AG20443 (cell line): ENCODE data around the gene CREG2.

Experiments used
- DNase-seq: peaks from one replicate; pipeline ENCODE4 v3.0.0; 2012; ENCODE audit warnings: low spot score, mixed read lengths

CREG2 gene

DNA sequence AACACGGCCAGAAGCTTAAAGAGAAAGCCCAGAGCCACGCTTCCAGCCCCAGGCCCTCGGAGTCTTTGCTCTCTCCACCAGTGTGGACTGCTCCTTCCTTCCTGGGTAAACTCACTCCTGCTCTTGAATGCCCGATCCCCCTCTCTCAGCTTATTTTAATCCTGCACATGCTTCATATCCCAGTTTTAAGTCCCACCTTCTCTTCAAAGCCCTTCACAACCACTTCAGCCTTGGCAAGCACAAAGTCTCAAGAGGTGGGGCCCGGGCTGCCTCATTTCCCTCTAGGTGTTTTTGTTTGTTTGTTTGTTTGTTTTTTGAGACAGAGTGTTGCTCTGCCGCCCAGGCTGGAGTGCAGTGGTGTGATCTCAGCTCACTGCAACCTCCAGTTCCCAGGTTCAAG, 21.6 kb upstream of the CREG2 start:
- DNase-seq, result no peak

DNA sequence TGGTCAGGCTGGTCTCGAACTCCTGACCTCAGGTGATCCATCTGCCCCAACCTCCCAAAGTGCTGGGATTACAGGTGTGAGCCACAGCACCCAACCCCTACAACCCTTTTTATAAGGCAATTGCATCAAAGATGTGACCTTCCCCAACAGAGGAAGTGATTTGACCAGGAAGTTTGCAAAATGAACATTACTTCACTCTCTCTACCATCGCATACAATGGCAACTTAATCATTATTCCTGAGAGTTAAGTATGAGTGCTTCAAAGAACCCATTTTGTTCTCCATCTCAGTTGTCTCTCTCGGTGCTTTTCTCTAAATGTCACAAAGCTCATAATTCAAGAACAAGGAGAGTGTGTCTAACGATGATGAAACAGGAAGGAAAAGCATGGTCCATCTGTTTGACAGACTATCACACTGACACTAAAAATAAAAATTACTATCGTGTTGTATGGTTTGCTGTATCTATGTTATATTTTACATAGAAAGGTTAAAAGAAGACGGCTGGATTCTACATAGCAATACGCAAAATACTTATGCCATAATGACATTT, 18.1 kb upstream of the CREG2 start:
- no peak for DNase-seq

DNA sequence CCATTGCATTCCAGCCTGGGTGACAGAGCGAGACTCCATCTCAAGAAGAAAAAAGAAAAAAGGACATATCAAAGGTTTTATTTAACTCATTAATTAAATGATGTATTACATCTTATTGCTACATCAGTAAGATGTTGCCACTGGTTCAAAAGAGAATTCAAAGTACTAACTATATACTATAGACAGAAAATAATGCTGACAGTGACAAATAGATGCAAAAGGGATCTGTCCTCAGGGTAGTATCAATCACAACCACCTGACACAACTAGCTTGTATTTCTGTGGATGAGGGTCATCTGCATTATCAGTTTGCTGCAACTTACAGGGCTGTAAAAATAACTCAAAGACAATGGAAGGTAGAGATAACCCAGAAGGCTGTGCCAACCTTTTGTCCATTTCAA, 16.4 kb upstream of the CREG2 start:
- DNase-seq, result no peak

DNA sequence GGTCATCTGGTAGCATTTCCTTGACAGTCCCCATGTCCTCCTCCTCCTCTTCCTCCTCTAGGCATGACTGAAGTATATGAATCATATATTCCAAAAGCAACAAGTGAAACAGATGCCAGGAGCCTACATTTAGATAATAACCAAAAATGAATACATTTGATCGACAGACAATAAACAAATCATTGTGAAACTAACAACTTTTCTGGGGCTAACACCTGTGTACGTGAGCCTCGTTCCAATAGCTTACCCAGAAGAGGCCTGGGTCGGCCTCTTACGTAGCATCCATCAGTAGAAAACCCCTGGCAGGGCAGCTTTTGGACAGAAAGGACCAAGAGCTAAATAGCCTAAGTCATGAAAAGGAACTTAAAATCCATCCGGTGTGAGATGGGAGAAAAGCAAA, 15.3 kb upstream of the CREG2 start:
- no peak for DNase-seq

DNA sequence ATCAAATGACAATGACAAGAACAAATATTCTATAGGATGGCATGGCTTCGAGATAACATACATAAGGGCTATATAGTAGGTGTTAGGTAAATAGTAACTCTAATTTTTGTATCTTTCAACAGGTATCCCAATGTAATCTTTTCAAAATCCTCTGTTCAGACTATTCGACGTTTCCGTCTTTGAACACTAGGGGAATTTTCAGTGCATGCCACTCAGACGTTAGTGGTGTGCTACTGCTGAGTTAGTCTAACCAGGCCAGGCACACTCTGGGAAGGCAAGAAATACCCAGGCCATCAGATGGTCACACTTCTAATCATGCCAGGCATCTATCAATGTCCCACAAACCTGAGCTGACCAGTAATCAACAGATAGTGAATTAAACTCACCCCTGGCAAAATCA, 14.6 kb upstream of the CREG2 start:
- DNase-seq, result no peak

DNA sequence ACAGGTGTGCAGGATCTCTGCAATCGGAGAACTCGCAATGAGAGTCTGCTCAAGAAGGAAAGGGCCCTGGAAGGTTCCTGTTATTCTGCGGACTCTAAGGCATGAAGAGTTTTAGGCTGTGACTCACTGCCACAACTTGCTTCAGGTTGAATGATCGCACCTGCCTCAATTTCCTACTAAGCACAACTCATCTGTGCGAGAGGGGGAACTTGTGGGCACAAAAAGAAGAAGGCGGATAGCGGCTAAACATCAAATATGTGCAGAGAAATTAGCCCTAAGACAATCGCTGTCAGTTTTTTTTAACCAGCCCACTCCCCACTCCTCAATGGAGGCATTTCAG, 14.0 kb upstream of the CREG2 start:
- no peak for DNase-seq

DNA sequence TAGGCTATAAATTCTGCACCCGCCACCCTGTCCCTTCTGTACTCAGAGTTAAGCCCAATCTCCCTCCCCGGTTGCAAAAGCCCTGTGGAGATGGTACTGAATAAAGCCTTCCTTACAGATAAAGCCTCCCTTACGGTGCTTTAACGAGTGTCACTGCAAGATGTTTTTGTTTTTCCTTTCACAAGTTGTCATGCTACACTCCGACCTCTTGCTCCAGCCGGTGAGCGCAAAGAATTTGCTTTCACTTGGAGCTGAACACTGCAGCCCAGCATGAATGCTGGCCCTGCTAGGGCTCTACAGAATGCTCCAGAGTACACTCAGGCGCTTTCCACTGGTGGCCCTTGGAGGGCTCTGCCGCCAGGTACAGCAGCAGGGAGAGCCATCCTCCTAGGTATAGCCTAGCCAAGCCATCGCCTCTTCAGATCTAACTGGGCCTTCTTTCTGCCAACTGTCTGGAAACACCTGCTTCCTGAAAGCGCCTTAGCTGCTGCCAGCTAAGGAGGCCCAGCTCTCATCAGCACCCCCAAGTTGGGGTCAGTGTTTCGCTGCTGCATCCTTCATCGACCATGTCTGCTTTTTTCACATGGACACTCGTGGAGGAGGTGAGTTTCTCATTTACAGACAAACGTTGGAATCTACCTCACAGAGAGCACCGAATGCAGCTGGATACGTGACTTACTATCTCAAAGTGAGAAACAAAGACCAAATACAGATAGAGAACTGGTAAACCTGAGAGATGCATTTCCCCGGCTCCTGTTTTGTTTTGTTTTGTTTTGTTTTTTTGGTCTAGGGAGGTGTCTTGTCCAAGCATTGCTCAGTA, 13.4 kb upstream of the CREG2 start:
- no peak for DNase-seq

DNA sequence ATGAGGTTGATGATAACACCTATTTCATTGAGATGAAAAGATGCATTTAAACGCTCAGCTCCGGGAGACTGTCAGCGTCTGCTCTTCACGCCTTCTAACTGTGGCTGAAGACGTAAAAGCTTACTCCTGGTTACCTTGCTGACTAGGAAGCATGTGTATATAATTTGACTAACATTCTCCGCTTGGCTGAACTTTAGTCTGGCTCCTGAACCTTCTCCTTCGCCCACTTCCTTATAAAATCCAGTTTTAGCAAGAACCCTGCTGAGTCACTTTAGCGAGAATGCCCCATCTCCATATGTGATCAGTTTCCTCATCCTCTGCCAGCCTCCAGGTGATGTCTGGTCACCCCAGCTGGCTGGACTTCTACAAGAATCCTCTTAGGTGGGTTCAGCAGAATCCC, 12.7 kb upstream of the CREG2 start:
- no peak for DNase-seq

DNA sequence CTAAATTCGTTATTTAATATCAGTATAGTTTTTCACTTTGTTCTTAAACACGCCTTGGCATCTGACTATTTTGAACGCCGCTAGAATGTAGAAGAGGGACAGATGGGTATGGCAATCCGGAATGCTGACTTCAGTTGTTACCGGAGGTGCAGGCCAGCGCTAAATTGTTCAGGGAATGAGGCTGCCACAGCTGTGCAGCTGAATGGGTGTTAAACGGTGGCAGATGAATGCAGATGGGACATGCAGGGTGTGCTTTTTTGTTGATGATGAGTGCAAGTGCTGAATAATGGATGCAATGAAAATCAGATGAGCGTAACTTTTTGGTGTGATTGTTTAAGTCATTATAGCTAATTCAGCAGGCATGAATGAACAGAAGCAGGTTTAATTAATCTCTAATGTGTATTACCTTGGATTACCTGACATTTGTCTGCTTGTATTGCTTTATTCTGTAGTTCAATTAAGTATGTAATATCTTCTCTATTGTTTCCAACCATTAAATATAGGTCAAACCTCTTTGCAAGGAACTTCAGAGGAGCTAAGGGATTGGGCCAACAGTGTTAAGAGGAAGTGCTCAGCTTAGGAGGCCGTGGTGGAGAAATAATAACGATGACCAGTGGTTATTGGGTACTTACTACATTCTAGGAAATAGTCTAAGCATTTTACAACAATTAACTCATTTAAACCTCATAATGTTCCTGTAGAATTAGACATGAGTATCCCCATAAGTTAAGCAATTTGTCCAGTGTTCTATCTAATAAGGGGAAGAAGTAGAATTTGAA, 11.9 kb upstream of the CREG2 start:
- DNase-seq, result no peak

DNA sequence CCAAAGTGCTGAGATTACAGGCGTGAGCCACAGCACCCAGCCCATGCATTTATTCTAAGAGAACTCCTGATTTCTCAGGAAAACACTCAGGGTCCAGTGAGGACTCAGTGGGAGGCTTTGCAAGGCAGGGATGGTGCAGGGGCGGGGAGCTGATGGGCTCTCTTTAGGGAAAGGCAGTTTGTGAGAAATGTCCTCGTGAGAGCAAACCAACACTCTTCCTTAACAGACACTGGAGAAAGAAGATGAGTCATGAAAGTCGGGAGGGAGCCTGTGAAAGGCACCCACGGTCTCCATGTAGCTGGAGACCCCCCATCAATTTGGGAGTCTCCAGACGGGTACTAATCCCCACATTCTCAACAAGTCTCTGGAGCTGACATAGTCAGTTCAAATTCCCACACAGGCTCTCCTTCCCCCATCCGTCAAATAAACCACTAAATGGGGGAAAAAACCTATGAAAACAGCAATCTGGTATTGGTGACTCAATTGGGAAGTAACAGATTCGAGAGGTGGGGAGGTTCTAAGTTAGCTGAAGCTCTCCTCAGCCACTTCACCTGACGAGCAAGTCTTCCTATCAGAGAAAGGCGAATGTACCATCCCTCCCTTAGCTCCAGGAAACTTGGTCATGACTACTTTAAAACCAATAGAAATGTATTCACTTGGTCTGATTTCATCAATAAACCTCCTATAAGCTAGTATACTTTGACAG, 11.0 kb upstream of the CREG2 start:
- no peak for DNase-seq

DNA sequence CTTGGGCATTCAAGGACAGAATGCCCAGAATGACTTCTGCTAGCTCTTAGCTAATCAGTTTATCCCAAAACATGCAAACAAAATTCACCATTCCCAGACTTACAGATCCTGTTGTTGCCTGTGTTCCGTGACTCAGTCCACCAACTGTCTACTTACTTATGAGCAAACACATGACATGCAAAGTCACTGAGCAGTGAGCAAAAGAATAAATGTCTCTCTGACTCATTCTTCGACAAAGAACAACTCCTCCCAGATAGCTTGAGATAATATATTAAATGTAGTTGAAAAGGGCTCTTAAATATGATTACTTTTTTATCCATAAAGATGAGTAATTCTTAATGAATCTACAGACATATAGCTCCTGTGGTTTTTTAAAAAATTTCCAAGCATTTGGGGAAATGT, 9.0 kb upstream of the CREG2 start:
- peak; percentile 84 for DNase-seq

DNA sequence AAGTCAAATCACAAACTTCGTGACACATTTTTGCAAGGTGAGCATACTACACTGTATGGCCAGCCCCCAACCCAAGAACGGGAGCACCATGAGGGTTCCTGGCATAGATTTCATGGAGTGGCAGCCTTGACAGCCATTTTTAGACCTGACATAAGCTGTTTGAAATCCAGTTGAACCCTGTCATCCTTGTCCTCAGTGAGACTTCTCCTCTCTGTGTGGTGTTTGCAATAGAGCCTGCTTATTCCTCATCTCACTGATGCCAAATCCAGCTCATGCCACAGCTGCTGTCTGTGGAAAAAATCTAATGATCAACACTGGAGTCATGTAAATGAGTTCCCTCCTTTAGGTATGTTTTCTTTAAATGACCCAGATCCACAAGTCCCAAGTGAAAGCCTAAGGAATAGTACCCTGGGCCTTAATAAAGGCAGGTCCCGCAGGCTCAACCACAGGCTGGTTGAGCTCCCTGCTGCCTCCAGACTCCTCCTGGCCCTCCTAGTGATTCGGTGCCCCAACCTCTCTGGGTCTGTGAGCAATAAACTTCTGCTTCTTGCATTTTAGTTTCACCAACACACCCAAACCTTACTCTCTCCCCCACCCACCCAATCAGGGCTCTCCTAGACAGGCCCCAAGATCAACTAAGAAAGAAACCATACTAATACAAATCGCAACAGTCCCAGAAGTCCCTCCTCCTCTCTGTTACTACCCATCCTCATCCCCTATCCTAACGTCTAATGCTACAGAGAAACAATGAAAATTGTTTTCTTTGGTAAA, 8.4 kb upstream of the CREG2 start:
- no peak for DNase-seq

DNA sequence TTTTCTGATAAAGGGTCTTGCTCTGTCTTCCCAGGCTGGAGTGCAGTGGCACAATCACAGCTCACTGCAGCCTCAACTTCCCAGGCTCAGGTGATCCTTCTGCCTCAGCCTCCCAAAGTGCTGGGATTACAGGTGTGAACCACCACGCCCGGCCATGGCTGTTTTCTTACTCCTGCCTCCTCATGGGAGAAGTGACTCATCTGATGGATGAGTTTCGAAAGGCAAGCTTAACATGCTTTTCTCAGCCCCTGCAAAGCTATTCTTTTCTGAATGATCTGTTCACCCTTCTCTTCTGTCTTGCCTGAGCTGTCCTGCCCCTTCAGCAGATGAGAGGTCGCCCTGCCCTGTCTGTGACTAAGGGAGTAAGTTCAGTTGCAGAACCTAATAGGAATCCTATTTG, 929 bp upstream of the CREG2 start:
- no peak for DNase-seq

DNA sequence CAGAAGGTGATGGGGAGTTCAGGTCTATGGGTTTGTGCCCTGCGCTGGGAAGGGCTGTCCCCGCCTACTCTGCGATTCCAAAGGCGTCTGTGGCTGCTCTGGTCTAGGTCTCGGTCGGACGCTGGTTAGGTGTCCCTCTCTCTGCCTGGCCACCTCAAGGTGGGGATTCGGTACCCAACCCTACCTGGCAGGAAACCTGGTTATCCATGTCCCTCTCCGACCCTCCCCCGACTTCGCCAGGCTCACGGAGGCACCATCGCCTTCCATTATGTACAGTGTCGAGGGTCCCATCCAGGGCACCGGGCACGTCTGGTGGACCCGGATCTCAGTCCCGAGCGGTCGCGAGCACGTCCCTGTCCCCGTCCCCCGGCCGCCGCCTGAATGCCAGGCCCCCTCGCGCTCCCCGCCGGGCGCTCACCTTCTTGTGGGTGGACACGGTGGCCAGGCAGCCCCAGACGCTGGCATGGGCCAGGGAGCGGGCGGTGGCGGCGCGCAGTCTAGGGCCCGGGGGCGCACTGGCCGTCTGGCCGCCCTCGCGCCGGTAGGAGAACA, 628 bp downstream of the CREG2 start:
- no peak for DNase-seq

DNA sequence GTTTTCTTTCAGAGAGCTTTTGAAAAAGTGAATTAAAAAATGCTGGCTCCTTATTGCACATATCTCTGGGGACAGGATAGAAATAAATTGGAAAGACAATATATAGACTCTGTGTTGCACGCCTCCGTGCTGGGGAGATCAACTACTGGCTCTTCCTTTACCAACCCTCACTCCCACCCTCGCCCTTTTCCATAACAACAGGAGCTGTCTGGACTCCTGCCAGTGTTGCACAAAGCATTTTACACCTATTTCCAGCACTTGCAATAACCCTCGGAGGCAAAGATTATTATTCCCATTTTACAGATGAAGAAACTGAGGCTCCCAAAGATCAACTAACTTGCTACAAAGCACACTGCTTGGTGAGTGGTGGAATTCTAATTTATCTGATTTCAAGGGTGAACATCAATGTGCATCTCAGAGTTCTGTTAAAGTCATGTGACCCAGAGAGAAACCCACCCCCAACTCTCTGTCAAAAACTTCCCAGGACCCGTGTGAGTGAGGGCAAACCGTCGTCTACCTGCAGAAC, 4.2 kb downstream of the CREG2 start:
- no peak for DNase-seq

DNA sequence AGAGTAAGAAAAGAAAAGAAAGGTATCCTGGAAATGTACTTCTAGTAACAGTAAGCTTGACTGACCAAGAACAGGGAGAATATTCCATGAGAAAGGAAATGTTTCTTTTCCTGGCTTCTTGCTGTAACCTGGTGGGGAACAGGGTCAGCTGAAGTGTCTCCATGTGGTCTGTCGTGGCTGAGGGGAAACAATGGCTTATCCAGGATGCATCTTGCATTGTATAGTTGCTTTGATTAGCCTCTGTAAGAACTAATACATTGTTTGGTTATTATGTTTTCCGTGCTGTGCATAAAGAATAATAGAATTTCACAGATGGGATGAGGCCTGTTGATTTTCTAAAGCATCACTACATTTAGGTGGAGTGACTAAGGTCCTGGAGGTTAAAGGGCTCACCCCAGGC, 4.9 kb downstream of the CREG2 start:
- DNase-seq, result no peak

DNA sequence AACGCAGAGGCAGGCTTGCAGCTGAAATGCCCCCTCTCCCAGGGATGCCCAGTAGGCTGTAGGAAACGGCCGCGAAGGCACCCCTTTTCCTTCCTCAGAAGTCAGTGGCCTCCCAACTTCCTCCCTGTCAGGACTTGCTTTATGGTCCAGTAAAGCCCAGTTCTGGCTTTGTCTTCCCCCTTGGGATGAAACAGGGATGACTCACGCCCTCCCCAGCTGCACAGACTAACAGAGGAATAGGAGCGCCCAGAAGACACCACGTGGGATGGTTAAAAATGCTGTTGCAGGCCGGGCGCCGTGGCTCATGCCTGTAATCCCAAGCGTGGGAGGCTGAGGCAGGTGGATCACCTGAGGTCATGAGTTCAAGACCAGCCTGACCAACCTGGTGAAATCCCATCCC, 6.9 kb downstream of the CREG2 start:
- DNase-seq, result peak; percentile 68

DNA sequence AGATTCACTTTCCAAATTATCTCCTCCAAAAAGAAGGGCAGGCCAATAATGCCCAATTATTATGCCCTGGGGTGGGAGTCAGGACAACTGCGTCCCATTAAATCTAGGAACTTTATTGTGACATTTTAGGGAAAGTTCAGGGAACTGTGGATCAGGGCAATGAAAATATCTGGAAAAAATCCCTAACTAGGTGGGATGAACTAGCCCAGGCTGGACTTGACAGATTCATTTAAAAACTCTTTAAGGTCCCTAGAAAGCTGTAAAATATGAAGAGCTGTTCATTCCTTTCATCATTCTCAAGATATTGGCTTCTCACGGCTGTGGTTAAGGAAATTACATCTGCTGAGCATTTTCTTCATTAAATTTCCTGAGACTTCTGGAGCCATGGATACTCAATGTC, 8.2 kb downstream of the CREG2 start:
- DNase-seq, result no peak

DNA sequence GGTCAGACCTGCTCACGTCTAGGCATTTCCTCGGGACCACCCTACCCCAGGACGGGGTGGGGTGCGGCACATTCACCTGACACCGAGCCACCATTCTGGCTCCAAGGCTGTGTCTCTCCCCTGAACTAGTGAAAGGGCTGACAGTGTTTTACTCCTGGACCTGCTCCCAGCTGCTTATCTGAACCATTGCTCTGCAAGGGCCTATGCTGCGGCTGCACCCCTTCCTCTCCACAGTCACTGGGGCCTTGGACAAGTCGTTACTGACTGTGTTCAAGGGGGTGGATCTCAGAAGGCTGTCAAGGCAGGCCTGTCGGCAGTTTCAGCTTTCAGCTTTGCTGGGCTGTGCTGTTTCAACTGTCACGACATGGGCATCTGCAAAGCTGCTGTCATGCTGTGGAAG, 11.7 kb downstream of the CREG2 start:
- DNase-seq, result no peak

DNA sequence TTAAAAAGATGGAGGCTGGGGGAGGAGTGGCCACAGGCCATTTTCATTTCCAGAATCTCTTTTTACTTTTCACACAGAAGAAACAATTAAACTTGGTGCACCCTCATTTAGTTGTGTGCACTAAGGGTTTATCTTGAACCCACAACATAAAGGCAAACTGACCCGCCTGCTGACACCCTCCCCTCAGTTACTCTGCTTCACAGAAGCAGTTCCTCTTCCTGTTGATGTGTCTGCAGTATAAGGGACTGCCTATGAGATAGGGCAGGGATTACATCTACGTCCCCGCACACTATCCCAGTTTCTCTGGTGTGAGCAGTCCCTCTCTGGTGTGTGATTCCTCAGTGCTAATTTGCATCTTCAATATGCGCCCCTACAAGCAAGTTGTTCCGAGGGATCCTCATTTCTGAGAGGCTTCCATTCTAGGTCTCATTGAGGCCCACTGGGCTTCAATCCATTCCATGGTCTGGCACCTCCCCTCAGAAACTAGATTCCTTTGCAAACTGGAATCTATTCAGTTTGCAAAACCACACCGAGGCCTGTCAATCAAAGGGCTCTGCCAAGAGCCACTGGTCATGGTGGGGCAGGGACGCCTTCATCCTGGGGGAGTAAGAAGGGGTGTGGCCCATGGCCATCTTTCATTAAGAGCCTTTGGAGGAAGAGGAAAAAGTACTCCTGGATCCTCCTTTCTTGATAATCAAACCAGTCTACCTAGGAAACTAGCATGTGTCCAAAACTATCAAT, 12.3 kb downstream of the CREG2 start:
- no peak for DNase-seq

DNA sequence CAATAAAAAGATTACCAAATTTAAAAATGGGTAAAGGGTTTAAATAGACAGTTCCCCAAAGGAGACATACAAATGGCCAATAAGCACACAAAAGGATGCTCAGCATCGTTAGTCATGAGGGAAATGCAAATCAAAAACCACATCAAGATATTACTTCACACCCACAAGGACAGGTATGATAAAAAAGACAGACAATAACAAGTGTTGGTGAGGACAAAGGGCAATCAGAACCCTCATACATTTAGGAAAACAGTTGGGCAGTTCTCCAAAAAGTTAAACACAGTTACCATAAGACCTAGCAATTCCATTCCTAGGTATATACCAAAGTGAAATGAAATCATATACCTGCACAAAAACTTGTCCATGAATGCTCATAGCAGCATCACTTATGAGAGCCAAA, 14.5 kb downstream of the CREG2 start:
- DNase-seq, result no peak
